HG03378 (cell line): ENCODE results near the gene GADL1.

Experiments used
- ATAC-seq: cut with Tn5 transposase; IDR thresholded peaks from one replicate; pipeline ENCODE4 v1.9.1; 2021; ENCODE audit warnings: mild to moderate bottlenecking, moderate library complexity; ENCODE audit not compliant: unreplicated experiment

Gene GADL1

GRCh38 chr3:30733209-30733608, 161.3 kb downstream of the GADL1 start:
- ATAC-seq = no peak

GRCh38 chr3:30730967-30731366, 163.5 kb downstream of the GADL1 start:
- no peak for ATAC-seq

- ATAC-seq = no peak
Observed at GRCh38 chr3:30729936-30730335, 164.5 kb downstream of the GADL1 start.

- no peak for ATAC-seq
Observed at GRCh38 chr3:30729512-30729911, 164.9 kb downstream of the GADL1 start.

GRCh38 chr3:30728143-30728542, 166.3 kb downstream of the GADL1 start:
- ATAC-seq = no peak

- ATAC-seq = no peak
Observed at GRCh38 chr3:30724863-30725262, 169.6 kb downstream of the GADL1 start.

GRCh38 chr3:30723211-30723610, 171.2 kb downstream of the GADL1 start:
- ATAC-seq = no peak

- ATAC-seq = no peak
Observed at GRCh38 chr3:30721314-30721634, 173.2 kb downstream of the GADL1 start.

- ATAC-seq = no peak
Observed at GRCh38 chr3:30720586-30721313, 173.7 kb downstream of the GADL1 start.

- no peak for ATAC-seq
Observed at GRCh38 chr3:30719536-30719935, 174.9 kb downstream of the GADL1 start.

GRCh38 chr3:30713885-30714503, 180.5 kb downstream of the GADL1 start:
- ATAC-seq = no peak

- ATAC-seq = no peak
Observed at GRCh38 chr3:30712991-30713390, 181.5 kb downstream of the GADL1 start.

- ATAC-seq = no peak
Observed at GRCh38 chr3:30711867-30712266, 182.6 kb downstream of the GADL1 start.

- no peak for ATAC-seq
Observed at GRCh38 chr3:30711151-30711550, 183.3 kb downstream of the GADL1 start.

GRCh38 chr3:30710017-30710416, 184.4 kb downstream of the GADL1 start:
- no peak for ATAC-seq

- ATAC-seq = no peak
Observed at GRCh38 chr3:30708472-30708871, 186.0 kb downstream of the GADL1 start.

- ATAC-seq = no peak
Observed at GRCh38 chr3:30707825-30708224, 186.6 kb downstream of the GADL1 start.

GRCh38 chr3:30704931-30705890, 189.2 kb downstream of the GADL1 start:
- no peak for ATAC-seq

- no peak for ATAC-seq
Observed at GRCh38 chr3:30702828-30703397, 191.5 kb downstream of the GADL1 start.

GRCh38 chr3:30702038-30702827, 192.2 kb downstream of the GADL1 start:
- no peak for ATAC-seq
